RPMI7951 (cell line): ENCODE measurements around the gene ZNF487. TPM values are rescaled to one million over a fixed set of nuclear protein-coding genes. Genes with fewer than 3 reads are reported as not detected.

Experiments used
- DNase-seq: peaks from one replicate; pipeline ENCODE4 v3.0.0-alpha.2; 2012; ENCODE audit warnings: low read depth
- total RNA-seq: library from RNA; depleted of rRNA; stranded (reverse); fragments of >200 nt; shearing (Covaris generic); gene quantifications from 2 replicates; pipeline ENCODE4 v1.2.3, GENCODE V29; 2014; rRNA removed

The ZNF487 gene
- total RNA-seq, 1 experiment from 2014 or later, result 6.1 TPM

DNA sequence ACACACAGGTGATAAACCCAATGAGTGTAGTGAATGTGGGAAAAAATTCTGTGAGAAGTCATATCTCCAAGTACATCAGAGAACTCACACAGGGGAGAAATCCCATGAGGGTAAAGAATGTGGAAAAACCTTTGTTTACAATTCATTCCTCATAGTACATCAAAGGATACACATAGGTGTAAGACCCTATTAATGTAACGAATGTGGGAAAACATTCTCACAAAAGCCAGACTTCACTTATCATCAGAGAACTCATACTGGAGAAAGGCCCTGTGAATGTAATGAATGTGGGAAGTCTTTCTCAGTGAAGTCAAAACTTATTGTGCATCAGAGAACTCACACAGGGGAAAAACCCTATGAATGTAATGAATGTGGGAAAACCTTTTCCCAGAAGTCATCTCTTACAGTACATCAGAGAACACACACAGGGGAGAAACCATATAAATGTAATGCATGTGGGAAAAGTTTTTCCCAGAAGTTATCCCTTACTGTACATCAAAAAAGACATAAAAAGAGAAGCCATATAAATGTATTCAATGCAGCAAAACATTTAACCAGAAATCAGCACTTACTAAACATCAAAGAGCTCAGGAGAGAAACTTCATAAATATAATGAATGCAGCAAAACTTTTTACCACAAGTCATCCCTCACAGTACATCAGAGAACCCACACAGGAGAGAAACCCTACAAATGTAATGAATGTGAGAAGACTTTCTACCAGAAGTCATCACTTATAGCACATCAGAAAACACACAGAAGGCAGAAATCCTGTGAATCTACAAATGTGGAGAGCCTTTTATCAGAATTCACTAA lies 87.7 kb downstream of the ZNF487 start:
- no peak for DNase-seq

Other genes with a start within 250 kb of the ZNF487 start
- not detected in 2 replicates for gene RASGEF1A, start 170.0 kb upstream of the ZNF487 start, total RNA-seq
- gene FXYD4, start 65.5 kb upstream of the ZNF487 start, total RNA-seq, result not detected in 2 replicates
- 179 and 196 TPM in 2 replicates for gene HNRNPF, start 27.9 kb upstream of the ZNF487 start, total RNA-seq
- 2.2 and 2.4 TPM in 2 replicates for gene ZNF239, start 137.5 kb downstream of the ZNF487 start, total RNA-seq
- gene ZNF485, start 169.3 kb downstream of the ZNF487 start, total RNA-seq, result 4.1 and 5.2 TPM in 2 replicates
- 21.0 and 23.8 TPM in 2 replicates for gene ZNF32, start 211.8 kb downstream of the ZNF487 start, total RNA-seq